ENCODE results near the gene BICRA. TPM values are rescaled to one million over a fixed set of nuclear protein-coding genes. Genes with fewer than 3 reads are reported as not detected.

BICRA gene
- total and polyA plus RNA-seq, 9 of the 15 experiments (the other 6 are each of a cell fraction or from before 2014, with no cell fraction given), result 0.01 to 8.8 (median 1.2) TPM

- TF ChIP-seq BRCA1 (IDR thresholded peaks at IDR 0.05) (no peak), BRCA1 (CRISPR knock-in tag; IDR thresholded peaks at IDR 0.05) (no peak), NBN (IDR thresholded peaks at IDR 0.05; ENCODE audit: low read depth) (no peak), NR0B1 (IDR thresholded peaks at IDR 0.05; ENCODE audit: partially characterized antibody) (no peak), ZNF395 (CRISPR knock-in tag; IDR thresholded peaks at IDR 0.05) (no peak), L3MBTL2 (IDR thresholded peaks at IDR 0.05) (peak; percentile 30), POLR3G (IDR thresholded peaks at IDR 0.05; ENCODE audit: extremely low read depth, insufficient read length, insufficient replicate concordance) (no peak), SP1 (CRISPR knock-in tag; IDR thresholded peaks at IDR 0.05) (peak; percentile 96), SNIP1 (IDR thresholded peaks at IDR 0.05; ENCODE audit: low read depth) (no peak), POLR2H (tag; IDR thresholded peaks at IDR 0.05; ENCODE audit: low read depth) (peak; percentile 80; the same call in 1 of the 2 replicates), GABPA (tag; conservative IDR thresholded peaks at IDR 0.05; ENCODE audit: low read depth) (no peak), RBM17 (IDR thresholded peaks at IDR 0.05; ENCODE audit: borderline replicate concordance, low read depth, low read length) (no peak), MYNN (IDR thresholded peaks at IDR 0.05) (no peak), MYNN (CRISPR knock-in tag; IDR thresholded peaks at IDR 0.05) (no peak), RBBP5 (IDR thresholded peaks at IDR 0.05; ENCODE audit: borderline replicate concordance, insufficient read depth, low read length, poor library complexity, severe bottlenecking) (peak; percentile 50), TEAD1 (CRISPR knock-in tag; IDR thresholded peaks at IDR 0.05) (peak in 1 of 2 experiments; percentile 97; a peak in 2 of 4 replicates), ZNF780A (CRISPR knock-in tag; IDR thresholded peaks at IDR 0.05) (no peak), DIDO1 (tag; IDR thresholded peaks at IDR 0.05; ENCODE audit: low read depth) (no peak)
- TF ChIP-seq, protein P1, sequence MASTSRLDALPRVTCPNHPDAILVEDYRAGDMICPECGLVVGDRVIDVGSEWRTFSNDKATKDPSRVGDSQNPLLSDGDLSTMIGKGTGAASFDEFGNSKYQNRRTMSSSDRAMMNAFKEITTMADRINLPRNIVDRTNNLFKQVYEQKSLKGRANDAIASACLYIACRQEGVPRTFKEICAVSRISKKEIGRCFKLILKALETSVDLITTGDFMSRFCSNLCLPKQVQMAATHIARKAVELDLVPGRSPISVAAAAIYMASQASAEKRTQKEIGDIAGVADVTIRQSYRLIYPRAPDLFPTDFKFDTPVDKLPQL (IDR thresholded peaks at IDR 0.05; ENCODE audit: extremely low read depth, insufficient read length), result no peak
- TF ChIP-seq, protein P2, sequence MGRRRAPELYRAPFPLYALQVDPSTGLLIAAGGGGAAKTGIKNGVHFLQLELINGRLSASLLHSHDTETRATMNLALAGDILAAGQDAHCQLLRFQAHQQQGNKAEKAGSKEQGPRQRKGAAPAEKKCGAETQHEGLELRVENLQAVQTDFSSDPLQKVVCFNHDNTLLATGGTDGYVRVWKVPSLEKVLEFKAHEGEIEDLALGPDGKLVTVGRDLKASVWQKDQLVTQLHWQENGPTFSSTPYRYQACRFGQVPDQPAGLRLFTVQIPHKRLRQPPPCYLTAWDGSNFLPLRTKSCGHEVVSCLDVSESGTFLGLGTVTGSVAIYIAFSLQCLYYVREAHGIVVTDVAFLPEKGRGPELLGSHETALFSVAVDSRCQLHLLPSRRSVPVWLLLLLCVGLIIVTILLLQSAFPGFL (CRISPR knock-in tag; IDR thresholded peaks at IDR 0.05), result no peak
- TF ChIP-seq, protein P3, sequence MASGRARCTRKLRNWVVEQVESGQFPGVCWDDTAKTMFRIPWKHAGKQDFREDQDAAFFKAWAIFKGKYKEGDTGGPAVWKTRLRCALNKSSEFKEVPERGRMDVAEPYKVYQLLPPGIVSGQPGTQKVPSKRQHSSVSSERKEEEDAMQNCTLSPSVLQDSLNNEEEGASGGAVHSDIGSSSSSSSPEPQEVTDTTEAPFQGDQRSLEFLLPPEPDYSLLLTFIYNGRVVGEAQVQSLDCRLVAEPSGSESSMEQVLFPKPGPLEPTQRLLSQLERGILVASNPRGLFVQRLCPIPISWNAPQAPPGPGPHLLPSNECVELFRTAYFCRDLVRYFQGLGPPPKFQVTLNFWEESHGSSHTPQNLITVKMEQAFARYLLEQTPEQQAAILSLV (tag; IDR thresholded peaks at IDR 0.05), result no peak
- TF ChIP-seq, protein P4, sequence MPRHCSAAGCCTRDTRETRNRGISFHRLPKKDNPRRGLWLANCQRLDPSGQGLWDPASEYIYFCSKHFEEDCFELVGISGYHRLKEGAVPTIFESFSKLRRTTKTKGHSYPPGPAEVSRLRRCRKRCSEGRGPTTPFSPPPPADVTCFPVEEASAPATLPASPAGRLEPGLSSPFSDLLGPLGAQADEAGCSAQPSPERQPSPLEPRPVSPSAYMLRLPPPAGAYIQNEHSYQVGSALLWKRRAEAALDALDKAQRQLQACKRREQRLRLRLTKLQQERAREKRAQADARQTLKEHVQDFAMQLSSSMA (CRISPR knock-in tag; IDR thresholded peaks at IDR 0.05), result no peak
Measured at GRCh38 chr19:47600246-47601179, 8.4 kb upstream of the BICRA start (continued).

Measured in K562 (cell line).